Measurements from ENCODE around the gene DNAAF2. TPM values are rescaled to one million over a fixed set of nuclear protein-coding genes. Genes with fewer than 3 reads are reported as not detected.
A peak's percentile ranks its signal among the peaks of the same experiment; 100 is the strongest.
"Not testable (repeated sequence)": the region's sequence is repeated elsewhere in the genome, so short reads cannot be mapped to it uniquely, and the experiment has no call there.

DNAAF2 gene
- total RNA-seq, 2 donors from 2014 or later: 6.8 to 8.3 TPM

DNA sequence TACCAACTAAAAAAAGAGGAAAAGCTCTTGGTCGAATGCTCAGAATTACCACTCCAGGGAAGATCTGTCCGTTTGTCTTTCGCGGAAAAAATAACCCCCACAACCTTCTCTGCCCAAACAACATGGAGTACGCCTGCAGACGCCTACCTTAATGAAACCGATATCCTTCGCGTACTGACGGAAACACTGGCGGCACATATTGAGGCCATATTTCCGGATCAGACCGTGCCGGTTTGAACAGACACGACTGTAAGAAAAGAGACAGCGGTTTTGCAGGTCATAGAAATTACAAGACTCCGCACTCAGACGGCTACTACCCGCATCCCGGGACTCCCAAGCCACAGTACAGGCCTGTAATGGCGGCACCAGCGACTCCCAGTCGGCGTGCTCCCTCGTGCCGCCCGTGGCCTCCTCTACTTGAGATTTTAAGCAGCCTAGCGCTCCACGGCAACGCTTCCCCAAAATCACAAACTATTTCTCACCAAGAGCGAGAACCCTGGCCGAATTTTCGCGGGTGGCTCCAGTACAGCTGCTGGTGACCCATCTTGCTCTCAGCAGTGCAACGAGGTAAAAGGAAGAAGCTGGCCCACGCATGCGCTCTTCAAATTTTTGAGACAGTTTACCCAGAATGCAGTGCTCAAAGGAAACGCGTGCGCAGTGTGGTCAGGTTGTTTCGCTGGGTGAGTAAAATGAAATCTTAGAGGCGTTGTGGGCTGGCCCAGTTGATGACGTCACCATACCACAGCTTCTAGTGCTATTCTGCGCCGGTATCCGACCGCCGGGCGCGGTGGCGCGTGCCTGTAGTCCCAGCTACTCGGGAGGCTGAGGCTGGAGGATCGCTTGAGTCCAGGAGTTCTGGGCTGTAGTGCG is 49.0 kb downstream of the DNAAF2 start, which contains the start of gene RPS29:
RPS29 (minus strand) TSS at position 578 of the 870 bp plus-strand sequence; CDS start at position 544, 34 bp downstream.
- peak; percentile 98 for DNase-seq
- Histone ChIP-seq H3K4me1 (no peaks in the 10 kb centered on the region), H3K9ac (ENCODE audit: low read depth in 2 of 2, low read length in 2 of 2) (peak within 1 kb of the TSS; percentile 74 to 89), H3K27me3 (no peaks in the 10 kb centered on the region), H3K36me3 (no peaks in the 10 kb centered on the region), H3K9me3 (no peaks in the 10 kb centered on the region), H3K27ac (peak within 1 kb of the TSS; percentile 88), H3K4me3 (peak within 1 kb of the TSS; percentile 66)
- TF ChIP-seq, protein P1, sequence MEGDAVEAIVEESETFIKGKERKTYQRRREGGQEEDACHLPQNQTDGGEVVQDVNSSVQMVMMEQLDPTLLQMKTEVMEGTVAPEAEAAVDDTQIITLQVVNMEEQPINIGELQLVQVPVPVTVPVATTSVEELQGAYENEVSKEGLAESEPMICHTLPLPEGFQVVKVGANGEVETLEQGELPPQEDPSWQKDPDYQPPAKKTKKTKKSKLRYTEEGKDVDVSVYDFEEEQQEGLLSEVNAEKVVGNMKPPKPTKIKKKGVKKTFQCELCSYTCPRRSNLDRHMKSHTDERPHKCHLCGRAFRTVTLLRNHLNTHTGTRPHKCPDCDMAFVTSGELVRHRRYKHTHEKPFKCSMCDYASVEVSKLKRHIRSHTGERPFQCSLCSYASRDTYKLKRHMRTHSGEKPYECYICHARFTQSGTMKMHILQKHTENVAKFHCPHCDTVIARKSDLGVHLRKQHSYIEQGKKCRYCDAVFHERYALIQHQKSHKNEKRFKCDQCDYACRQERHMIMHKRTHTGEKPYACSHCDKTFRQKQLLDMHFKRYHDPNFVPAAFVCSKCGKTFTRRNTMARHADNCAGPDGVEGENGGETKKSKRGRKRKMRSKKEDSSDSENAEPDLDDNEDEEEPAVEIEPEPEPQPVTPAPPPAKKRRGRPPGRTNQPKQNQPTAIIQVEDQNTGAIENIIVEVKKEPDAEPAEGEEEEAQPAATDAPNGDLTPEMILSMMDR (IDR thresholded peaks at IDR 0.05): no peak
- intact Hi-C loops (cut with DNase I): loop anchor here (5.0 kb wide), 1 partner anchor 36 kb away; the partner anchor contains the start of genes MGAT2 and RPL36AL

GRCh38 chr14:49584981-49585640 is 49.9 kb downstream of the DNAAF2 start:
- Histone ChIP-seq H3K9ac (ENCODE audit: low read depth in 2 of 2, low read length in 2 of 2) (peak overlapping the region; percentile 74 to 89), H3K4me3 (peak overlapping the region; percentile 66), H3K27ac (peak overlapping the region; percentile 88)
- intact Hi-C loops (cut with DNase I): loop anchor here (5.0 kb wide), 1 partner anchor 37 kb away; the partner anchor contains the start of genes MGAT2 and RPL36AL
- H3K4me1 ChIP-seq, DNase-seq, H3K27me3 ChIP-seq, H3K36me3 ChIP-seq, H3K9me3 ChIP-seq: not testable (repeated sequence)

GRCh38 chr14:49584058-49584457 is 51.0 kb downstream of the DNAAF2 start:
- no peaks in the 10 kb centered on the region for H3K9me3 ChIP-seq
- intact Hi-C loops (cut with DNase I): no loop called here
- H3K27me3 ChIP-seq: no peaks in the 10 kb centered on the region
- TF ChIP-seq, protein P1 (IDR thresholded peaks at IDR 0.05): no peak
- H3K36me3 ChIP-seq: no peaks in the 10 kb centered on the region
- peak overlapping the region; percentile 66 for H3K4me3 ChIP-seq
- no peaks in the 10 kb centered on the region for H3K4me1 ChIP-seq
- peak overlapping the region; percentile 52 to 89 for H3K9ac ChIP-seq (ENCODE audit: low read depth in 2 of 2, low read length in 2 of 2)
- H3K27ac ChIP-seq: no peak overlapping the region
- no peak for DNase-seq

DNA sequence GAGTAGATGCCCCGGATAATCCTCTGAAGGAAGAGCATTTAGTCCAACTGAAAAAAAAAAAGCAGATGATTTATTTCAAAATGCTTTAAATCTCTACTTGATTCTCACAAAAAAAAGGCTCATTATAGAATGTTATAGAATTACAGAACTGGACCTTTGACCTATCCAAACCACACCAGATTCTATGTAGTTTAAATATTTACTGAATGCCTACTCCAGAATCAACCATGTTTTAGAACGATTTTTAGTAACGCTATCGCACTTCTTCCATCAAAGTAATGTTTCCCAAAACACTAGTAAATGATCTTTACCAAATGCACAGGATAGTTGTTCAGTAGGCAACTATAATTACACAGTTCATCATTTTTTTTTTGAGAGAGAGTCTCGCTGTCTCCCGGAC is 51.4 kb downstream of the DNAAF2 start:
- TF ChIP-seq, protein P1 (IDR thresholded peaks at IDR 0.05): no peak
- H3K27ac ChIP-seq: no peak overlapping the region
- peak overlapping the region; percentile 66 for H3K4me3 ChIP-seq
- DNase-seq: no peak
- intact Hi-C loops (cut with DNase I): no loop called here
- H3K36me3 ChIP-seq: no peaks in the 10 kb centered on the region
- peak overlapping the region in 1 of 2 donors; percentile 89 for H3K9ac ChIP-seq (ENCODE audit: low read depth in 2 of 2, low read length in 2 of 2)
- no peaks in the 10 kb centered on the region for H3K27me3 ChIP-seq
- no peaks in the 10 kb centered on the region for H3K9me3 ChIP-seq
- H3K4me1 ChIP-seq: no peaks in the 10 kb centered on the region

DNA sequence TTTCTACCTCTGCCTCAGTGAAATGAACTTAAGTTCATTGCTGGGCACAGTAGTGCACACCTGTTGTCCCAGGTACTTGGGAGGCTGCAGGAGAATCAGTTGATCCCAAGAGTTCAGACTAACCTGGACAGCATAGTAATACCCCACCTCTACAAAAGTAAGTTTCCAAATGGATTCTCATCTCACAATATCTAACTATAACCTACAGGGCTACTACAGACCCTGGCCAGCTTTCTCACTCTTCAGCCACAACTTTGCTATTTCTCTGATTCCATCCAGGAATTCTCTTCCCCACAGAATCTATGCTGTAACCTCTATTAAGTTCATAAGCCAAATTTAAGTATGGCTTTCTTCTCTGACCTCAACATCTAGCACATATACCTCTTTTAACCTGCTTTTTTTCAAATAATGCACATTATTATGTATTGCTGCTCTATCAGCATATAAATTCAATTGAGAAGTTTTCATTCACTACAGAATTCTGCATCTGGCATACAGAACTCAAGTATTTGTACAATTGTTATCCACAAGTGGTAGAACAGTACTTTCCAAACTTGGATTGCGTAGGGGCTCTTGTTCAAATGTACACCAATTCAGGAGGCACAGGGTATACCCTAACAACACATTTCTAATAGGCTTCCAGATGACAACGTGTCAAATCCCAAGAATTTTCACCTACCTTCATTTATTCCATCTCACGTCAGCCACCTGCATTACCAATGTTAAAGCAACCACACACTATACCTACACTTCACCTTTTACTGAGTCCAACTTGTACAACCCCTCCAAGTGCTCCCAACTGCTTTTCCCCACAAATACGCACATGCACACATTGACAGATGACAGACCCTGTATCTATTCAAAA is 52.7 kb downstream of the DNAAF2 start:
- no peak for DNase-seq
- Histone ChIP-seq H3K4me3 (no peak overlapping the region), H3K4me1 (no peaks in the 10 kb centered on the region), H3K36me3 (peaks cover 4% of the 10 kb centered on the region), H3K9ac (ENCODE audit: low read depth in 2 of 2, low read length in 2 of 2) (no peak overlapping the region), H3K27ac (no peak overlapping the region), H3K9me3 (no peaks in the 10 kb centered on the region), H3K27me3 (no peaks in the 10 kb centered on the region)
- intact Hi-C loops (cut with DNase I): no loop called here
- TF ChIP-seq, protein P1 (IDR thresholded peaks at IDR 0.05): no peak
